GM23338 (cell line): ENCODE measurements around the gene CPT1A. TPM values are rescaled to one million over a fixed set of nuclear protein-coding genes. Genes with fewer than 3 reads are reported as not detected.

Experiments used
- ATAC-seq: fragments of 200-7000 bp; cut with Tn5 transposase; 3 replicates; pipeline ENCODE4 v1.9.1; 2020
- DNase-seq: peaks from one replicate; pipeline ENCODE4 v3.0.0-alpha.2; 2015; ENCODE audit warnings: low spot score
- H2AFZ ChIP-seq: fragments of 200-600 bp; sonication (generic); 2 replicates; pipeline ENCODE4 v1.8.0; 2016; ENCODE audit warnings: antibody characterized with exemption, mild to moderate bottlenecking, moderate library complexity
- H3F3A ChIP-seq: fragments of 200-600 bp; sonication (generic); replicated peaks from 2 replicates; pipeline ENCODE4 v1.8.0; 2017; ENCODE audit warnings: antibody characterized with exemption, mixed run types, low read depth
- H3K27ac ChIP-seq: fragments of 200-600 bp; sonication (generic); 2 replicates; pipeline ENCODE4 v1.6.1; 2016; ENCODE audit warnings: low read depth
- H3K27me3 ChIP-seq: fragments of 200-600 bp; sonication (generic); 2 replicates; pipeline ENCODE4 v1.8.0; 2016; ENCODE audit warnings: mild to moderate bottlenecking, mixed run types, moderate library complexity; ENCODE audit not compliant: insufficient read depth
- H3K36me3 ChIP-seq: fragments of 200-600 bp; sonication (generic); 2 replicates; pipeline ENCODE4 v1.8.0; 2016; ENCODE audit warnings: mild to moderate bottlenecking; ENCODE audit not compliant: insufficient read depth
- H3K4me1 ChIP-seq: fragments of 200-600 bp; sonication (generic); 2 replicates; pipeline ENCODE4 v1.8.0; 2016; ENCODE audit warnings: mild to moderate bottlenecking, moderate library complexity; ENCODE audit not compliant: insufficient read depth
- H3K4me2 ChIP-seq: fragments of 200-600 bp; sonication (generic); 2 replicates; pipeline ENCODE4 v1.7.1; 2017; ENCODE audit warnings: mixed run types
- H3K4me3 ChIP-seq: fragments of 200-600 bp; sonication (generic); 2 replicates; pipeline ENCODE4 v1.6.1; 2016; ENCODE audit warnings: mixed run types
- H3K79me2 ChIP-seq: fragments of 200-600 bp; sonication (generic); replicated peaks from 2 replicates; pipeline ENCODE4 v1.8.0; 2017; ENCODE audit warnings: mild to moderate bottlenecking; ENCODE audit not compliant: insufficient read depth
- H3K9me2 ChIP-seq: fragments of 200-600 bp; sonication (generic); 2 replicates; pipeline ENCODE4 v1.8.0; 2017; ENCODE audit not compliant: insufficient read depth
- H4K20me1 ChIP-seq: fragments of 200-600 bp; sonication (generic); replicated peaks from 2 replicates; pipeline ENCODE4 v1.8.0; 2017; ENCODE audit warnings: mild to moderate bottlenecking; ENCODE audit not compliant: insufficient read depth
- H3K27ac Mint-ChIP-seq: 2 replicates; pipeline ENCODE4 v1.8.0; 2020; ENCODE audit warnings: inconsistent platforms, mild to moderate bottlenecking, moderate library complexity, mixed read lengths
- H3K27me3 Mint-ChIP-seq: 3 replicates; pipeline ENCODE4 v1.8.0; 2022; ENCODE audit warnings: low read depth, mild to moderate bottlenecking, moderate library complexity, mixed read lengths, inconsistent platforms; ENCODE audit not compliant: insufficient read depth, poor library complexity
- H3K36me3 Mint-ChIP-seq: 3 replicates; pipeline ENCODE4 v1.8.0; 2021; ENCODE audit warnings: low read depth, mild to moderate bottlenecking, inconsistent platforms, moderate library complexity, mixed read lengths
- H3K4me1 Mint-ChIP-seq: 3 replicates; pipeline ENCODE4 v1.8.0; 2020; ENCODE audit warnings: mild to moderate bottlenecking, inconsistent platforms, mixed read lengths
- H3K4me3 Mint-ChIP-seq: 3 replicates; pipeline ENCODE4 v1.8.0; 2021; ENCODE audit warnings: moderate library complexity, mild to moderate bottlenecking, inconsistent platforms, mixed read lengths
- H3K9me3 Mint-ChIP-seq: 3 replicates; pipeline ENCODE4 v1.8.0; 2020; ENCODE audit warnings: moderate library complexity, mild to moderate bottlenecking, inconsistent platforms, mixed read lengths
- EZH2 ChIP-seq: fragments of 200-600 bp; sonication (generic); IDR thresholded peaks from one replicate; pipeline ENCODE4 v1.8.0; 2017; ENCODE audit warnings: antibody characterized with exemption, mild to moderate bottlenecking, low read depth; ENCODE audit not compliant: unreplicated experiment
- EZH2phosphoT487 ChIP-seq: fragments of 200-600 bp; sonication (generic); IDR thresholded peaks from one replicate; pipeline ENCODE4 v1.8.1; 2018; ENCODE audit warnings: antibody characterized with exemption; ENCODE audit not compliant: unreplicated experiment
- JUNB ChIP-seq: IDR thresholded peaks from one replicate; pipeline ENCODE4 v1.6.1; 2016; ENCODE audit warnings: antibody characterized with exemption; ENCODE audit not compliant: unreplicated experiment
- NANOG ChIP-seq: IDR thresholded peaks from 2 replicates; pipeline ENCODE4 v1.6.1; 2016; ENCODE audit warnings: antibody characterized with exemption, borderline replicate concordance
- POLR2AphosphoS5 ChIP-seq: IDR thresholded peaks from 2 replicates; pipeline ENCODE4 v1.6.1; 2016; ENCODE audit warnings: antibody characterized with exemption, low read depth
- STAT1 ChIP-seq: IDR thresholded peaks from one replicate; pipeline ENCODE4 v1.6.1; 2016; ENCODE audit warnings: antibody characterized with exemption; ENCODE audit not compliant: unreplicated experiment
- ZNF114 ChIP-seq: fragments of 250-450 bp; sonication (Bioruptor Pico); IDR thresholded peaks from 2 replicates; pipeline ENCODE4 v1.5.0; 2020; ENCODE audit warnings: mild to moderate bottlenecking, moderate library complexity
- ZNF331 ChIP-seq: fragments of 250-450 bp; sonication (Bioruptor Pico); IDR thresholded peaks from 2 replicates; pipeline ENCODE4 v1.5.0; 2020; ENCODE audit warnings: low read depth, mild to moderate bottlenecking, moderate library complexity
- polyA plus RNA-seq: library from polyadenylated mRNA; unstranded; fragments of >200 nt; fragmentation: Nextera tagmentation; extraction: Ambion mirVana; gene quantifications from 2 replicates; pipeline ENCODE4 v1.2.1, GENCODE V29; 2016
- total RNA-seq: library from RNA; depleted of rRNA; stranded (reverse); fragments of >200 nt; shearing (Covaris generic); gene quantifications from 2 replicates; pipeline ENCODE4 v1.2.3, GENCODE V29; 2014
- TF ChIP-seq, protein P1 (sequence below), 2 experiments: fragments of 200-600 bp in 1 of 2; sonication (generic) in 1 of 2; conservative IDR thresholded peaks; 2 replicates each; pipeline versions ENCODE4 v1.5.1 to v1.6.1; 2016 to 2017; ENCODE audit warnings: antibody characterized with exemption in 2 of 2, low read depth in 2 of 2, mild to moderate bottlenecking in 2 of 2, moderate library complexity in 1 of 2
- TF ChIP-seq, protein P2 (sequence below): IDR thresholded peaks from 2 replicates; pipeline ENCODE4 v1.6.1; 2016; ENCODE audit warnings: antibody characterized with exemption
- TF ChIP-seq, protein P3 (sequence below): IDR thresholded peaks from one replicate; pipeline ENCODE4 v1.6.1; 2018; ENCODE audit warnings: antibody characterized with exemption; ENCODE audit not compliant: unreplicated experiment

The CPT1A gene
- total and polyA plus RNA-seq, 2 experiments from 2014 or later: 2.6 to 9.5 TPM

DNA sequence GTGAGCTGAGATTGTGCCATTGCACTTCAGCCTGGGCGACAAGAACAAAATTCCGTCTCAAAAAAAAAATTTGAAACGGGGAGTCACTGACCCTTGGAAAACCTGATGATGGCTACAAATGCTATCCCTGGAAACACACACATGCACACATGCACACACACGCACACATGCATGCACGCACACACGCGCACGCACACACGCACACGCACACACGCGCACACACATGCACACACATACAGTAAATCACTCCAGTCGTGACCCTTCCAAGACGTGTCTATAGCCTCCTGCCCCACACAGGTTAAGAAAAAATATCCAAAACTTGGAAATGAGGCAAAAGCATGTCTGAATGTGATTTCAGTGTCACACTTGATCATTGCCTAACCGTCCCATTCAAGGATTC lies 6.7 kb upstream of the CPT1A start:
- no peaks in the 10 kb centered on the region for H4K20me1 ChIP-seq
- H3K79me2 ChIP-seq: no peaks in the 10 kb centered on the region
- 0 out of 2 replicates have a peak, but pooled peaks cover 4% of the 10 kb centered on the region for H3F3A ChIP-seq
- peaks cover 50% of the 10 kb centered on the region for H3K27me3 Mint-ChIP-seq
- H3K4me1 ChIP-seq: peaks cover 9% of the 10 kb centered on the region
- peaks cover 39% of the 10 kb centered on the region for H3K27me3 ChIP-seq
- ATAC-seq: no peak
- H3K36me3 Mint-ChIP-seq: no peaks in the 10 kb centered on the region
- H3K4me3 ChIP-seq: no peak overlapping the region
- no peak overlapping the region for H3K27ac Mint-ChIP-seq
- peaks cover 11% of the 10 kb centered on the region; the same call in 2 of the 3 replicates for H3K4me1 Mint-ChIP-seq
- H3K36me3 ChIP-seq: no peaks in the 10 kb centered on the region
- TF ChIP-seq, protein P1, sequence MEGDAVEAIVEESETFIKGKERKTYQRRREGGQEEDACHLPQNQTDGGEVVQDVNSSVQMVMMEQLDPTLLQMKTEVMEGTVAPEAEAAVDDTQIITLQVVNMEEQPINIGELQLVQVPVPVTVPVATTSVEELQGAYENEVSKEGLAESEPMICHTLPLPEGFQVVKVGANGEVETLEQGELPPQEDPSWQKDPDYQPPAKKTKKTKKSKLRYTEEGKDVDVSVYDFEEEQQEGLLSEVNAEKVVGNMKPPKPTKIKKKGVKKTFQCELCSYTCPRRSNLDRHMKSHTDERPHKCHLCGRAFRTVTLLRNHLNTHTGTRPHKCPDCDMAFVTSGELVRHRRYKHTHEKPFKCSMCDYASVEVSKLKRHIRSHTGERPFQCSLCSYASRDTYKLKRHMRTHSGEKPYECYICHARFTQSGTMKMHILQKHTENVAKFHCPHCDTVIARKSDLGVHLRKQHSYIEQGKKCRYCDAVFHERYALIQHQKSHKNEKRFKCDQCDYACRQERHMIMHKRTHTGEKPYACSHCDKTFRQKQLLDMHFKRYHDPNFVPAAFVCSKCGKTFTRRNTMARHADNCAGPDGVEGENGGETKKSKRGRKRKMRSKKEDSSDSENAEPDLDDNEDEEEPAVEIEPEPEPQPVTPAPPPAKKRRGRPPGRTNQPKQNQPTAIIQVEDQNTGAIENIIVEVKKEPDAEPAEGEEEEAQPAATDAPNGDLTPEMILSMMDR (conservative IDR thresholded peaks at IDR 0.05; ENCODE audit: low read depth in 2 of 2): no peak
- TF ChIP-seq EZH2 (no peak), POLR2AphosphoS5 (no peak), ZNF114 (CRISPR knock-in tag) (no peak), STAT1 (no peak), ZNF331 (no peak), JUNB (no peak), EZH2phosphoT487 (no peak)
- TF ChIP-seq, protein P2, sequence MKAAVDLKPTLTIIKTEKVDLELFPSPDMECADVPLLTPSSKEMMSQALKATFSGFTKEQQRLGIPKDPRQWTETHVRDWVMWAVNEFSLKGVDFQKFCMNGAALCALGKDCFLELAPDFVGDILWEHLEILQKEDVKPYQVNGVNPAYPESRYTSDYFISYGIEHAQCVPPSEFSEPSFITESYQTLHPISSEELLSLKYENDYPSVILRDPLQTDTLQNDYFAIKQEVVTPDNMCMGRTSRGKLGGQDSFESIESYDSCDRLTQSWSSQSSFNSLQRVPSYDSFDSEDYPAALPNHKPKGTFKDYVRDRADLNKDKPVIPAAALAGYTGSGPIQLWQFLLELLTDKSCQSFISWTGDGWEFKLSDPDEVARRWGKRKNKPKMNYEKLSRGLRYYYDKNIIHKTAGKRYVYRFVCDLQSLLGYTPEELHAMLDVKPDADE: no peak
- H3K4me2 ChIP-seq: no peak overlapping the region
- DNase-seq: no peak
- no peaks in the 10 kb centered on the region; the same call in 2 of the 3 replicates for H3K9me3 Mint-ChIP-seq
- H3K4me3 Mint-ChIP-seq: no peak overlapping the region
- H2AFZ ChIP-seq: no peak overlapping the region
- H3K27ac ChIP-seq: no peak overlapping the region
- H3K9me2 ChIP-seq: no peaks in the 10 kb centered on the region

DNA sequence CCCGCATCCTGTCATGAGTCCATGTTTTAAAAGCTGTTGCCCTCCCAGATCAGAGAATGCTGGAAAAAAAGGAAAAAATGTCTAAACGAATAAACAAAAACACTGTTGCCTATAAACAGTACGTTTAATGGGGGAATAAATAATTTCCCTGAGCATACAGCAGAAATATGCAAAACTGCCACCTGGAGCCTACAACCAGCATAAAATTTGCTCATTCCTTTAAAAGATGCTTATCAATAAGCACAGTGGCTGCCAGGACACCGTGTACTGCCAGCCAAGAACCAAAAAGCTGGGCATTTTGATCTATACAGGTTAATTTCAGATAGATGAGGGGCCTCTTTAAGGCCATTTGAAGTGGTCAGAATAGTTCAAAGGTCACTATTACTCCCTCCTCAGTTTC lies 5.7 kb upstream of the CPT1A start:
- Mint-ChIP-seq H3K27me3 (peaks cover 51% of the 10 kb centered on the region), H3K9me3 (no peaks in the 10 kb centered on the region; the same call in 2 of the 3 replicates), H3K36me3 (no peaks in the 10 kb centered on the region), H3K4me3 (no peak overlapping the region), H3K27ac (no peak overlapping the region), H3K4me1 (peaks cover 15% of the 10 kb centered on the region)
- Histone ChIP-seq H3K9me2 (no peaks in the 10 kb centered on the region), H3F3A (0 out of 2 replicates have a peak, but pooled peaks cover 5% of the 10 kb centered on the region), H3K27me3 (peaks cover 40% of the 10 kb centered on the region), H3K36me3 (no peaks in the 10 kb centered on the region), H4K20me1 (no peaks in the 10 kb centered on the region), H3K4me3 (no peak overlapping the region), H3K27ac (no peak overlapping the region), H2AFZ (no peak overlapping the region), H3K79me2 (no peaks in the 10 kb centered on the region), H3K4me1 (peaks cover 11% of the 10 kb centered on the region), H3K4me2 (no peak overlapping the region)
- DNase-seq (no peak), ATAC-seq (no peak)
- TF ChIP-seq, protein P3, sequence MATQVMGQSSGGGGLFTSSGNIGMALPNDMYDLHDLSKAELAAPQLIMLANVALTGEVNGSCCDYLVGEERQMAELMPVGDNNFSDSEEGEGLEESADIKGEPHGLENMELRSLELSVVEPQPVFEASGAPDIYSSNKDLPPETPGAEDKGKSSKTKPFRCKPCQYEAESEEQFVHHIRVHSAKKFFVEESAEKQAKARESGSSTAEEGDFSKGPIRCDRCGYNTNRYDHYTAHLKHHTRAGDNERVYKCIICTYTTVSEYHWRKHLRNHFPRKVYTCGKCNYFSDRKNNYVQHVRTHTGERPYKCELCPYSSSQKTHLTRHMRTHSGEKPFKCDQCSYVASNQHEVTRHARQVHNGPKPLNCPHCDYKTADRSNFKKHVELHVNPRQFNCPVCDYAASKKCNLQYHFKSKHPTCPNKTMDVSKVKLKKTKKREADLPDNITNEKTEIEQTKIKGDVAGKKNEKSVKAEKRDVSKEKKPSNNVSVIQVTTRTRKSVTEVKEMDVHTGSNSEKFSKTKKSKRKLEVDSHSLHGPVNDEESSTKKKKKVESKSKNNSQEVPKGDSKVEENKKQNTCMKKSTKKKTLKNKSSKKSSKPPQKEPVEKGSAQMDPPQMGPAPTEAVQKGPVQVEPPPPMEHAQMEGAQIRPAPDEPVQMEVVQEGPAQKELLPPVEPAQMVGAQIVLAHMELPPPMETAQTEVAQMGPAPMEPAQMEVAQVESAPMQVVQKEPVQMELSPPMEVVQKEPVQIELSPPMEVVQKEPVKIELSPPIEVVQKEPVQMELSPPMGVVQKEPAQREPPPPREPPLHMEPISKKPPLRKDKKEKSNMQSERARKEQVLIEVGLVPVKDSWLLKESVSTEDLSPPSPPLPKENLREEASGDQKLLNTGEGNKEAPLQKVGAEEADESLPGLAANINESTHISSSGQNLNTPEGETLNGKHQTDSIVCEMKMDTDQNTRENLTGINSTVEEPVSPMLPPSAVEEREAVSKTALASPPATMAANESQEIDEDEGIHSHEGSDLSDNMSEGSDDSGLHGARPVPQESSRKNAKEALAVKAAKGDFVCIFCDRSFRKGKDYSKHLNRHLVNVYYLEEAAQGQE: no peak
- TF ChIP-seq EZH2phosphoT487 (no peak), STAT1 (no peak), NANOG (no peak), ZNF114 (CRISPR knock-in tag) (no peak), EZH2 (no peak)
- TF ChIP-seq, protein P2: no peak
